C1 segment of cervical spinal cord (tissue), 14 donors: ENCODE data around the gene TMEM250.

Experiments
- DNase-seq, 14 donors: peaks; one replicate each; lab custom pipeline; 2025; lab: John Stamatoyannopoulos, UW

The TMEM250 gene

DNA sequence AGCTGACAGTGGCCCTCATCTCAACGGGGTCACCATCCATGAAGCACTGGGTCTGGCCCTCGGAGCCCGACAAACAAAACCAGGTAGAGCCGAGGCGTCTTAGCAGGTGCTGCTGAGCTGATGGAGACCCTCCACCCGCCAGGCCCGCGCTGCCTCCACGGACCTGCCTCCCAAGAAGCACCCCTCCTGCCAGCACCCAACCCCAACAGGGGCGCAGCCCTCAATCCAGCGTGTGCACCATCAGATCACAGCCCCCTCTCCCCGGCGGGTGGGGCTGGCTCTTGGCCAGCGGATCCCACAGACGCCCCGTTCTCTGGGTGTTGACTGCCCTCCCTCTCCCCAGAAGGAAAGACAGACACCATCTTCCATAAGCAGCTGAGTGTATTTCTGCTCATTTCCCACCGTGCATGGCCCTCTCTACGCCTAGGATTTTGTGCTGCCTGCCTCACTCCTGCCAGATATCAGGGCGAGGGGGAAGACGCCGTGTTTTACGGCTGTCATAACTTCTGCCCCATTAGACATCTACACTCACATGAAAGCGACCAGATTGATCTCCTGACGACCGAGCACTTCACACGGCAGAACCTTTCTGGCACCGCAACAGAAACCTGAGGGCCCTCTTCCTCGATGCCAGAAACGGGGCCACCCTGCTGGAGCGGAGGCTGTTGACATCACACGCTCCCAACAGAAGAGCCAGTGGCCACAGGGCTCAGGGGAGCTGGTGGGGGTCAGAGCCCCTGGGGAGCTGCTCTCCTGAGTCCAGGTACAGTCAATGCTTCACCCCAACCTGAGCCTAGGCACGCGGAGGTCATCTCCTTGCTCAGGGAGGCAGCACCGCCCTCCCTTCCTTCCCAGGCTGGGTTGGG, 35.9 kb downstream of the TMEM250 start:
- peak in 1 of 14 donors; percentile 44 for DNase-seq

GRCh38 chr9:136081826-136082495, 36.7 kb downstream of the TMEM250 start:
- no peak for DNase-seq

GRCh38 chr9:136081113-136081825, 37.4 kb downstream of the TMEM250 start:
- no peak for DNase-seq

- no peak for DNase-seq
Observed at GRCh38 chr9:136080716-136081112, 38.0 kb downstream of the TMEM250 start.

DNA sequence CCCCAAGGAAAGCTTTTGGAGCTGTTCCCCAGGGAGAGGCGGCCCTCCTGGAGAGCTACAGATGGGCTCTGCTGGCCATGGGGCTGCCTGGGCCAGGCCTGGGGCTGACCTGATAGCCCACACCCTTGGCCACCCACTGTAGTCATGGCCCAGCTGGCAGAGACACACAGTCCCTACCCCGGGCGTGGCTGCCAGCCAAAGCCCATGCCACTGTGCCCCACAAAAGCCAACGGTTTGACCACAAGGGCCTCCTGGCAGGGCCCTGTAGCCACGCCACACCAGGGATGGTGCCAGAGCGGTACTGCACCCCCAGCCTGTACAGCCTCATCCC, 38.8 kb downstream of the TMEM250 start:
- peak in 2 of 14 donors; percentile 13 to 55 for DNase-seq

DNA sequence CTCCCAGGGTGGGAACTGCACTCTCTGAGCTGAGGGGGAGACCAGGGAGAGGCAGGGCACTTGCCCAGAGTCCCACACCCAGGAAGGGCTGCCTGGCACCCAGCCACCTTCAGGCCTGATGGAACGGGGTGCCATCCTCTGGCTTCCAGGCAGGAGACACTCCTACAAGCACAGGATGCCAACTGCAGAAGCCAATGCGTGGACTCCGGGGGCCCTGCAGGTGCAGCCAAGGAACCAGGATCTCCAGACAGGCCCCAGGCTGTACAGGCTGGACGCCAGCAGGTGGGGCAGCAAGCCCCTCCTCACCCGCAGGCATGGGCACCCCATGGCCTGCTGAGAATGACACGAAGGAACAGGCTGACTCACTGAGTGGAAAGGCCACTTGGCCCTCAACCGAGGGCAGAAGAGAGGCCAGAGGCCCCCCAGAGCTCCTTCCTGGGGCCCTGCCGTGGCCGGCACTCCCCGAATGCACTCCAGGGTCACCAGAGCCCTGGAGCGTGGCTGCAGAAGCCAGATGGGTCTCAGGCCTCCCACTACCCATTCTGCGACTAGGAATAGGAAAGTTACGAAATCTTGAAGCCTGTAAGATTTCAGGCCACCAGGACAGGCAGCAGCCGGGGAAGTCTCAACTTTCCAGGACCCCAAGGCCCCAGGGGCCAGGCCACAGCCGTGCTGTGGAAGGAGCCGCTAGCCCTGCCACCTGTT, 39.3 kb downstream of the TMEM250 start:
- DNase-seq: peak in 2 of 14 donors; percentile 13 to 62

DNA sequence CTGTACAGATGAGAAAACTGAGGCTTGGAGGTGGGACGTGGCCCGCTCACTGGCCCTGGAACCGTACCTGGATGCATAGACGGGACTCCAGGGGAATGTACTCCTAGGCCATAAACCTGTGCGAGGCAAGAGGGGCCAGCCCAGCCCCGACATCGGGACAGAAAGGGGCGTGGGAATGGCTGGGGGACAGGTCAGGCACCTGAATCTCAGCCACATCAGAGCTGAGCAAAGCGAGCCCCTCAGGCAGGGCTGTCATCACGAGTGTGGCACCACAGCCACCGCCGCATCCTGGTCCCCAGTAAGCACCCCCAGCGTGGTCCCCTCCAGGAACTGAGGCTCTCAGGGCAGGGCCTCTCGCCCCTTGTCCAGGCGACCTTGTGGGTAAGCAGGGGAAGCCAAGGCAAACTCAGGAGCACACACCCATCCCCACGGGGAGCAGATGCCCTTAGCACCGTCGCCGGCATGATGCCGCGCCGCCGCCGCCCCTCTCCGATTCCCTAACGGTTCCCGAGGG, 40.1 kb downstream of the TMEM250 start:
- no peak for DNase-seq

DNA sequence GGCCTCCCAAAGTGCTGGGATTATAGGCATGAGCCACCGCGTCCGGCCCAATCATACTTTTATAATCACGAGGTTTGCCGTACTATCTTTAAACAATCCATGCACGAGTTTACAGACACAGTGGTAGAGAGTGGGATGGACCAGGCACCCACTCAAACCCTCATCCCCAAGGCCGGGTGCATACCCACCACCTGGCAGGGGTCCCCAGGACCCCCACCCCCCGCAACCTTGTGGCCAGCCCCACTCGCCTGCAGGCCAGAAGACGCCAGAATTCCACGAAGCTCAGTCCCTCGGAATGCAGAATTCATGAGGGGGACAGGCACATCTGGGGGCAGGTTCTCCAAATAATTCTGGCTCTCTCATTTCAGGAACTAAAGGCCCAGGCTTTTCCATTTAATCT, 40.7 kb downstream of the TMEM250 start:
- no peak for DNase-seq

- no peak for DNase-seq
Observed at GRCh38 chr9:136077491-136077890, 41.2 kb downstream of the TMEM250 start.

DNA sequence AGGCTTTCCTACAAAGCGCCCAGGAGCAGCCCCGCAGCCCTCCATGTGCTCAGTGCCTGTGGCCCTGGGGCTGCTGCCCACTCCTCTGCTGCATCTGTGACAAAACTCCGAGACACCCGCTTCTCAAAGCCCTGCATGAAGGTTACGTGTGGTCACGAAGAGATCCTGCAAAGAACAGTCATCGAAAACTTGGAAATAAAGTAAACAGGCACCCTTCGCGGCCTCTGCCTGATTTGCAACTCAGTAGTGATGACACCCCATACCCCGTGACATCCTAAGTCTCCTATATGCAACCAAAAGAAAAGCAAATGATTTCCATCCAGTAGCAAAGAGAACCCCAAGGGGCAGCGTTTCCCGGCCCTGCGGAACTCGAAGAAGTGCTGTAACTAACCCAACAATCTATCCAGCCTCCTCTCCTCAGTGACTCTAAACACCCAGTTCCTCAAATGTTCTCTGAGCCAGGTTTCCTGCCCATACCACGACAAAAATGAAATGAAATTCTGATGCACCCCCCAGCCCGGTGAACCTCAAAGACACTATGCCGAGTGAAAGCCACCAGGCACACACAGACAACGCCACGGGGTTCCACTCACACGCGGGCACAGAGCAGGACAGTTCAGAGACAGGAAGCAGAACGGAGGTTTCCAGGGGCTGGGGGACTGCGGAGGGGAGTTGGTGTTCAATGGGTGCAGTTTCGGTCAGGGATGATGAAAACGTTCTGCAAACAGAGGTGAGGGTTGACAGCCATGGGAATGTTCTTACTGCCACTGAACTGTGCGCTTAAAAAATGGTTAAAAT, 42.6 kb downstream of the TMEM250 start:
- no peak for DNase-seq

GRCh38 chr9:136075134-136075841, 43.4 kb downstream of the TMEM250 start:
- DNase-seq: no peak

- DNase-seq: no peak
Observed at GRCh38 chr9:136074706-136075105, 44.0 kb downstream of the TMEM250 start.
